Lower leg skin (tissue), 3 donors: ENCODE measurements around the gene JAKMIP2.

Source experiments
- POLR2A ChIP-seq, 2 donors: fragments of 450-650 bp; IDR thresholded peaks; one replicate each; pipeline ENCODE4 v1.6.1; 2016 to 2017; ENCODE audit warnings: antibody characterized with exemption in 2 of 2, mild to moderate bottlenecking in 1 of 2, moderate library complexity in 1 of 2
- TF ChIP-seq, protein P1 (sequence below), 3 donors: fragments of 450-650 bp; IDR thresholded peaks; one replicate each; pipeline ENCODE4 v1.5.1; 2016; ENCODE audit warnings: antibody characterized with exemption in 3 of 3, mild to moderate bottlenecking in 3 of 3, moderate library complexity in 2 of 3

DNA sequence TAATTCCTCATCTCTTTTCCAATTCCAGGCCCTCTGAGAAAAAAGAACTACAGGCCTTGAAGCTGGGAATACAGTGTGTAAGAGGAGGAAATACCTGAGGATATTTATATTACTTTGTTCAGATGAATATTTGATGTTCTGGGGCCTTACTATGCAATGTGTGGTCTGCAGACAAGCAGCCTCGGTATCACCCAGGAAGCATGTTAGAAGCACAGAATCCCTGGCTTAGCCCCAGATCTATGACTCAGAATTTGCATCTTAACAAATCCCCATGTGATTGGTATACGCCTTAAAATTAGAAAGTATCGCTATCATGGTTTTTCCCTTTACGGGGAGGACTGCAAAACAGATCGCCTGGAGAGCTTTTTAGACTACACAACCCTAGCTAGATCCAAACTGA, 121.0 kb downstream of the JAKMIP2 start:
- TF ChIP-seq, protein P1, sequence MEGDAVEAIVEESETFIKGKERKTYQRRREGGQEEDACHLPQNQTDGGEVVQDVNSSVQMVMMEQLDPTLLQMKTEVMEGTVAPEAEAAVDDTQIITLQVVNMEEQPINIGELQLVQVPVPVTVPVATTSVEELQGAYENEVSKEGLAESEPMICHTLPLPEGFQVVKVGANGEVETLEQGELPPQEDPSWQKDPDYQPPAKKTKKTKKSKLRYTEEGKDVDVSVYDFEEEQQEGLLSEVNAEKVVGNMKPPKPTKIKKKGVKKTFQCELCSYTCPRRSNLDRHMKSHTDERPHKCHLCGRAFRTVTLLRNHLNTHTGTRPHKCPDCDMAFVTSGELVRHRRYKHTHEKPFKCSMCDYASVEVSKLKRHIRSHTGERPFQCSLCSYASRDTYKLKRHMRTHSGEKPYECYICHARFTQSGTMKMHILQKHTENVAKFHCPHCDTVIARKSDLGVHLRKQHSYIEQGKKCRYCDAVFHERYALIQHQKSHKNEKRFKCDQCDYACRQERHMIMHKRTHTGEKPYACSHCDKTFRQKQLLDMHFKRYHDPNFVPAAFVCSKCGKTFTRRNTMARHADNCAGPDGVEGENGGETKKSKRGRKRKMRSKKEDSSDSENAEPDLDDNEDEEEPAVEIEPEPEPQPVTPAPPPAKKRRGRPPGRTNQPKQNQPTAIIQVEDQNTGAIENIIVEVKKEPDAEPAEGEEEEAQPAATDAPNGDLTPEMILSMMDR (IDR thresholded peaks at IDR 0.05) = no peak
- TF ChIP-seq POLR2A (IDR thresholded peaks at IDR 0.05) = no peak
